HG03439 (cell line): ENCODE measurements around the gene NFATC2.
A peak's percentile ranks its signal among the peaks of the same experiment; 100 is the strongest.

ENCODE experiments used
- ATAC-seq: cut with Tn5 transposase; IDR thresholded peaks from one replicate; pipeline ENCODE4 v1.9.1; 2021; ENCODE audit warnings: mild to moderate bottlenecking, moderate library complexity; ENCODE audit not compliant: unreplicated experiment

The NFATC2 gene

GRCh38 chr20:51437182-51437924, 105.2 kb downstream of the NFATC2 start:
- ATAC-seq: no peak

- no peak for ATAC-seq
Measured at GRCh38 chr20:51434580-51435247, 107.8 kb downstream of the NFATC2 start.

GRCh38 chr20:51434026-51434425, 108.5 kb downstream of the NFATC2 start:
- no peak for ATAC-seq

- no peak for ATAC-seq
Measured at GRCh38 chr20:51432875-51433274, 109.6 kb downstream of the NFATC2 start.

GRCh38 chr20:51432251-51432784, 110.2 kb downstream of the NFATC2 start:
- no peak for ATAC-seq

GRCh38 chr20:51431321-51431720, 111.2 kb downstream of the NFATC2 start:
- ATAC-seq: no peak

- ATAC-seq: no peak
Measured at GRCh38 chr20:51430198-51430950, 112.1 kb downstream of the NFATC2 start.

- ATAC-seq: no peak
Measured at GRCh38 chr20:51429696-51430095, 112.8 kb downstream of the NFATC2 start.

- no peak for ATAC-seq
Measured at GRCh38 chr20:51429144-51429482, 113.4 kb downstream of the NFATC2 start.

- no peak for ATAC-seq
Measured at GRCh38 chr20:51428401-51429143, 113.9 kb downstream of the NFATC2 start.

- ATAC-seq: no peak
Measured at GRCh38 chr20:51427651-51428291, 114.7 kb downstream of the NFATC2 start.

GRCh38 chr20:51426718-51427650, 115.5 kb downstream of the NFATC2 start:
- ATAC-seq: no peak

- no peak for ATAC-seq
Measured at GRCh38 chr20:51425347-51426106, 117.0 kb downstream of the NFATC2 start.

- ATAC-seq: no peak
Measured at GRCh38 chr20:51424270-51425117, 118.0 kb downstream of the NFATC2 start.

- ATAC-seq: no peak
Measured at GRCh38 chr20:51423810-51424209, 118.7 kb downstream of the NFATC2 start.

- peak; percentile 62 for ATAC-seq
Measured at GRCh38 chr20:51423290-51423667, 119.2 kb downstream of the NFATC2 start.

GRCh38 chr20:51422514-51423289, 119.8 kb downstream of the NFATC2 start:
- ATAC-seq: peak; percentile 10
